Measurements from ENCODE around the gene PLEKHG4.

DNA sequence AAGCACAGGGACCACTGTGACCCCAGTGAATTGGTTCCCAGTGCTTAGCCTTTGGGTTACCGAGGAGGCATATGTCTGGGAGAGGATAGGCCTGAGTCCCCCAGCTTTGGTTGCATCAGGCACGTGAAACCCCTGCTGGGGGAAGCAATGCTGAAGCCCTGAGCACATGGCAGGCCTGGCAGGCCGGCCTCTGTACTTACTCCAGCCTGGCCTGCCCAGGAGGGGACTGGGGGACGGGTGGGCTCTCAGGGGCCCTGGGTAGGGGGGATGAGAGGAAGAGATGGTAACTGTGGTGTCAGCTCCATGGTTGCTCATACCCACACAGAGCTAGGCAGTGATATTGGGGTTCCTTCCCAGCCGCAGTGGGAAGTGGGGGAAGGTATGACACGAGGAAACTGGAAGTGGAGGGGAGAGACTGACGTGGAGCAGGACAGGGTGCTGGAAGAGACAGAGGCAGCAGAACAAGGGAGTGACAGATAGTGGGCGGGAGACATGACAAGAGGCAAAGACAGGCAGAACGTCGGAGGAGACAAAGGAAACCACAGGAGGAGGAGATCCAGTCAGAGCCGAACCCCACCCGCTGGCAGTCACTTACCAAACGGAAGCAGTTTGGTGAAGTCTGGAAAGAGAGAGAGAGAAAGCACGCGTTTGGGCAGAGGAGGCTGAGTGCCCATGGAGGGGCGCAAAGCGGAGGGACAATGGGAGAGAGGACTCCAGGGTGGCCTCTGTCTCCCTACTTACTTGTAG, 43.3 kb upstream of the PLEKHG4 start:
- no peak for TF ChIP-seq CTCF (IDR thresholded peaks at IDR 0.05)
- no peak for TF ChIP-seq POLR2A (IDR thresholded peaks at IDR 0.05)

All from testis (tissue), 2 donors.